ACC112 (cell line): ENCODE measurements around the gene LCT.

ENCODE experiments used
- H2AFZ ChIP-seq: fragments of 200-600 bp; sonication (generic); one replicate; pipeline ENCODE4 v1.6.0; 2017; ENCODE audit warnings: antibody characterized with exemption, low read length; ENCODE audit not compliant: unreplicated experiment
- H3K27ac ChIP-seq: fragments of 200-600 bp; sonication (generic); 2 replicates; pipeline ENCODE4 v1.5.1; 2014; ENCODE audit warnings: low read depth, mild to moderate bottlenecking, antibody characterized with exemption, low read length, moderate library complexity
- H3K27me3 ChIP-seq: fragments of 200-600 bp; sonication (generic); 2 replicates; pipeline ENCODE4 v1.6.1; 2014; ENCODE audit warnings: mild to moderate bottlenecking, antibody characterized with exemption, low read length, moderate library complexity, mixed read lengths; ENCODE audit not compliant: insufficient read depth
- H3K36me3 ChIP-seq: fragments of 200-600 bp; sonication (generic); 2 replicates; pipeline ENCODE4 v1.6.1; 2016; ENCODE audit warnings: mild to moderate bottlenecking, antibody characterized with exemption, low read length, moderate library complexity, mixed read lengths; ENCODE audit not compliant: insufficient read depth
- H3K4me1 ChIP-seq: fragments of 200-600 bp; sonication (generic); one replicate; pipeline ENCODE4 v1.6.1; 2016; ENCODE audit warnings: low read length, mixed read lengths; ENCODE audit not compliant: insufficient read depth, unreplicated experiment, control insufficient read depth
- H3K4me3 ChIP-seq: fragments of 200-600 bp; sonication (generic); 2 replicates; pipeline ENCODE4 v1.5.1; 2014; ENCODE audit warnings: mild to moderate bottlenecking, low read depth, low read length
- H3K79me2 ChIP-seq: fragments of 200-600 bp; sonication (generic); one replicate; pipeline ENCODE4 v1.6.0; 2016; ENCODE audit warnings: low read length; ENCODE audit not compliant: control insufficient read depth, unreplicated experiment, insufficient read depth

LCT gene

GRCh38 chr2:135743860-135744259 lies 93.1 kb downstream of the LCT start:
- Histone ChIP-seq H3K27ac (no peak overlapping the region), H3K4me1 (peaks cover 21% of the 10 kb centered on the region), H3K79me2 (peaks cover 63% of the 10 kb centered on the region), H3K36me3 (peaks cover 11% of the 10 kb centered on the region; the same call in 1 of the 2 replicates), H3K27me3 (no peaks in the 10 kb centered on the region), H3K4me3 (peak overlapping the region; percentile 98), H2AFZ (no peak overlapping the region)

GRCh38 chr2:135742325-135742757 lies 94.6 kb downstream of the LCT start:
- Histone ChIP-seq H3K4me3 (peak overlapping the region; percentile 98), H3K79me2 (peaks cover 54% of the 10 kb centered on the region), H2AFZ (peak overlapping the region; percentile 87), H3K27me3 (no peaks in the 10 kb centered on the region), H3K36me3 (peaks cover 8% of the 10 kb centered on the region; the same call in 1 of the 2 replicates), H3K27ac (peak overlapping the region; percentile 91), H3K4me1 (peaks cover 21% of the 10 kb centered on the region)

- Histone ChIP-seq H3K27me3 (no peaks in the 10 kb centered on the region), H3K36me3 (peaks cover 7% of the 10 kb centered on the region; the same call in 1 of the 2 replicates), H3K4me3 (peak within 1 kb of the TSS; percentile 98), H2AFZ (peak within 1 kb of the TSS; percentile 95), H3K4me1 (peaks cover 21% of the 10 kb centered on the region), H3K27ac (peak within 1 kb of the TSS; percentile 91), H3K79me2 (peaks cover 47% of the 10 kb centered on the region)
These were observed 95.3 kb downstream of the LCT start, which contains the start of gene UBXN4 for GRCh38 chr2:135741395-135742324. TSS of gene UBXN4 (plus strand) at chr2:135741855. CDS start at chr2:135741930, 75 bp downstream.

GRCh38 chr2:135741043-135741394 lies 96.0 kb downstream of the LCT start:
- Histone ChIP-seq H2AFZ (peak overlapping the region; percentile 95), H3K4me3 (no peak overlapping the region), H3K27me3 (no peaks in the 10 kb centered on the region), H3K27ac (no peak overlapping the region), H3K36me3 (peaks cover under 1% of the 10 kb centered on the region; the same call in 1 of the 2 replicates), H3K79me2 (peaks cover 41% of the 10 kb centered on the region), H3K4me1 (peaks cover 18% of the 10 kb centered on the region)

GRCh38 chr2:135740206-135740605 lies 96.8 kb downstream of the LCT start:
- H2AFZ ChIP-seq: no peak overlapping the region
- no peaks in the 10 kb centered on the region for H3K36me3 ChIP-seq
- no peak overlapping the region for H3K4me3 ChIP-seq
- peaks cover 12% of the 10 kb centered on the region for H3K4me1 ChIP-seq
- no peak overlapping the region for H3K27ac ChIP-seq
- no peaks in the 10 kb centered on the region for H3K27me3 ChIP-seq
- peaks cover 34% of the 10 kb centered on the region for H3K79me2 ChIP-seq
